GM19397 (cell line): ENCODE results near the gene FRMD4B.
"Not testable (repeated sequence)": the region's sequence is repeated elsewhere in the genome, so short reads cannot be mapped to it uniquely, and the experiment has no call there.

Experiments
- ATAC-seq: cut with Tn5 transposase; IDR thresholded peaks from one replicate; pipeline ENCODE4 v1.9.1; 2021; ENCODE audit warnings: mild to moderate bottlenecking, moderate library complexity; ENCODE audit not compliant: unreplicated experiment

FRMD4B gene

DNA sequence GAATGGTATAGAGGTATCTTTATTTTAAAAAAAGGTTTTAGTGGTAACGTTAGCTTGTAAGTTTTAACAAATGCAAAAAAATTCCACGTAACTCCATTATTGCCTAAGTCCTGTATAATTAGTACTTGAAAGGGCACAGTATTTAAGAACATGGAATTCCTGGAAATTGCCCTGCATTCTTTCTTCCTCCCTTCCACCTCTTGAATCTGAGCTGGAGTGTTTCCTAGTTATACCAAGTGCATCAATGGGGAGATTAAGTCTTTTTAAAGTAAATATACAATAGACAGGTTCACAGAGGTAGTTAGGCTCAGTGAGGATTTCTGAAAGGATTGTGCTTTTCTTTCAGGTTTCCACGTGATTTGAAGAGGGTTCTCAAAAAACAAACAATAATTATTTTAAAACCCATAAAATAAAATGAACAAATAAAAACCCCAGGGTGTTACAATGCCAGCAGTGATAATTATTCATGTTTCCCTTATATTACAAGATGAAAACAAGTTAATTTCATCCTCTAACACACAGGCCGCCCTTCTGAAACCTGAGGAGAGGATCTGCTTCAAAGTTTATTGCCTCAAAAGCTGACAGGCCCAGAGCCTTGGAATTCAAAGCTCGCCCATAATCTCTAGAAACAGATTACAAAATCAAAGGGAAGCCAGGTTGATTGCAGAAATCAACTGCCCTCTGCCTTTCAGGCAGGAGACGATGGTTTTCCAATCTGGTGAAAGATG is 134.6 kb downstream of the FRMD4B start:
- no peak for ATAC-seq

- ATAC-seq: no peak
Observed at GRCh38 chr3:69250014-69250413, 135.9 kb downstream of the FRMD4B start.

- ATAC-seq: no peak
Observed at GRCh38 chr3:69249001-69249400, 136.9 kb downstream of the FRMD4B start.

- no peak for ATAC-seq
Observed at GRCh38 chr3:69248436-69248835, 137.5 kb downstream of the FRMD4B start.

DNA sequence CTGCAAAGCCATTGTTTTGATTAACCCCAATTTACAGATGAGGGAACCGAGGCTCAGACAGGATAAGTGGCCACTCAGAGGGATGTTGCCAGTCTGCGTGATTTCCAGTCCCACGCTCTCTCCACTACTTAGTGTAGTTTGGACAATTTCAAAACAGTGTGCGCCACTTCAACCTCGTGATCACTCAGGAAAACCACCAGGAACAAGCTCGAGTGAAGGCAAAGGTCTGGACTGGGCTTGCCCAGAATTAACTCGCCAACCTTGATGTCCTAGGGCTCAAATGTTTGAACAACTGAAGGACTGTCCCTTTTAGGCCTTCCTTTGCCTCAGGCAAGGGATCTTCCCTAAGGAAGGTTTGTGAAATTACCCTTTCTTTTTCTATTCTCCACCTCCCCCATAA is 139.3 kb downstream of the FRMD4B start:
- ATAC-seq: no peak

DNA sequence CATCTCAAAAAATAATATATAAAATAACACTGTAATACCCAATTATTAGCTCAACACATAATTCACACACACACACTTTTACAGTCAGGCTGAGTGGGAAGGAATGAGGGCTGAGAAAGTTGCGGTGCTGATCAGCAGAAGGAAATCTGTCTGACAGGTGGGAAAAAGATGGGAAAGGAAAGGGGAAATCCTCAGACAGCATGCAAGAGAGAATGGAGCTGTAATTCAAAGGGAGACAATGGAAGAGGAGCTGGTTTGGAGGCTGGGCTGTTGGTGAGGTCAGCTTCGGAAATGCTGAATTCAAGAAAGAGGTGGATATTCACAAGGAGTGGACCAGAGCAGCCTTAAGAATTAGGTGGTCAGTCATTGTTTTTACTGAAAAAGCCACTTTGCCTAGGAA is 141.8 kb downstream of the FRMD4B start:
- ATAC-seq: no peak

DNA sequence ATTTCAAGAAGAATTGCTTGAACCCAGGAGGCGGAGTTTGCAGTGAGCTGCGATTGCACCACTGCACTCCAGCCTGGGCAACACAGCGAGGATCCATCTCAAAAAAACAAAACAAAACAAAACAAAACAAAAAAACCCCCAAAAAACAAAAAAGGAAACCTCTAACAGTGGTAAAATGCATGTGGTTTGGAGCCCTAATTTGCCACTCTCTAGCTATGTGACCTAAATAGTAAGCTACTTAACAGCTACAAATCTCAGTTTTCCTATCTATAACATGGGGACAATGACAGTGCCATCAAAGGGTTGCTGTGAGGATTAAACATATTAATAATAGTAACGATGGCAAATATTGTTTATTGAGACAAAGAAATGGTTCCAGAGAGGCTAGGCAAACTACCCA is 144.1 kb downstream of the FRMD4B start:
- no peak for ATAC-seq

DNA sequence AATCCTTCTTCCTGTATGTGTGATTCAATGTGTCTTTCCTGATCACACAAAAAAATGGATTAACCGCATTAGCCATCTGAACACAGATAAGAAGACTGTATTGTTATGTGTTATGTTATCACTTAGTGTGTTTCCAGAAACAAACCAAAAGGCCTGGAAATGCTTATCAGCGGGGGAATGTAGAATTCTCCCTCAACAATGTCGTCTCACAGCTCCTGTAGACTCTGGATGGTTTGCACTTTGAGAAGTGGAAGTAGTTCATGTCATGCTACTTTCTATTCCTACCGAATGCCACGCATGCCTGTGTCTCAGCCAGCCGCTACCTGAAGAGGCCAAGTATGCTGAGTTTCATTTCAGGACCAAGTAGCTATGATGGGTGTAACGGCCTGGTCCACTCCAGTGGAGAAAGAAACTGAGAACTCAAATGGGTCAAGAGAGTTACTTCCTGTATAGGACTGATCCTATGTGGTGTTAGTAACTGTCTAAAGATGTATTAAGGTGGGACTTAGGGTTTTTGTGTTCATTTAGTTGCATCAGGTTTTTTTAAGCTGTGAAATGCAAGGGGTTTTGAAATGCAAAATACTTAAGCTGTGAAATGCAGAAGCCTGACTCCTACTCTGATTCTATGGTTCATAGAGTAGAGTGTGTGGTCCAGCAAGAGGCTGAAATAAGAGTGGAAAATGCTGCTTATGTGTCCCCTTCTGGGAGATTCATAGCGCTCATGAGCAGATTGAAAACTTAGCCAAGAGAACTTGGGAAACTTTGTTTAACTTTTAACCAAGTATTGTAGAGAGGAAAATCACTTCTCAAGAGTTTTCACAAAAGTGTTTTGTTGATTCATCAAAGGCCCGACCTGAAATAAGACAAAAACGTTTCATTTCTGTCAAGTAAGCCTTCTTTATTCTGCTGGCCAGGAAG is 145.0 kb downstream of the FRMD4B start:
- ATAC-seq: peak; percentile 59

- no peak for ATAC-seq
Observed at GRCh38 chr3:69239063-69239462, 146.8 kb downstream of the FRMD4B start.

DNA sequence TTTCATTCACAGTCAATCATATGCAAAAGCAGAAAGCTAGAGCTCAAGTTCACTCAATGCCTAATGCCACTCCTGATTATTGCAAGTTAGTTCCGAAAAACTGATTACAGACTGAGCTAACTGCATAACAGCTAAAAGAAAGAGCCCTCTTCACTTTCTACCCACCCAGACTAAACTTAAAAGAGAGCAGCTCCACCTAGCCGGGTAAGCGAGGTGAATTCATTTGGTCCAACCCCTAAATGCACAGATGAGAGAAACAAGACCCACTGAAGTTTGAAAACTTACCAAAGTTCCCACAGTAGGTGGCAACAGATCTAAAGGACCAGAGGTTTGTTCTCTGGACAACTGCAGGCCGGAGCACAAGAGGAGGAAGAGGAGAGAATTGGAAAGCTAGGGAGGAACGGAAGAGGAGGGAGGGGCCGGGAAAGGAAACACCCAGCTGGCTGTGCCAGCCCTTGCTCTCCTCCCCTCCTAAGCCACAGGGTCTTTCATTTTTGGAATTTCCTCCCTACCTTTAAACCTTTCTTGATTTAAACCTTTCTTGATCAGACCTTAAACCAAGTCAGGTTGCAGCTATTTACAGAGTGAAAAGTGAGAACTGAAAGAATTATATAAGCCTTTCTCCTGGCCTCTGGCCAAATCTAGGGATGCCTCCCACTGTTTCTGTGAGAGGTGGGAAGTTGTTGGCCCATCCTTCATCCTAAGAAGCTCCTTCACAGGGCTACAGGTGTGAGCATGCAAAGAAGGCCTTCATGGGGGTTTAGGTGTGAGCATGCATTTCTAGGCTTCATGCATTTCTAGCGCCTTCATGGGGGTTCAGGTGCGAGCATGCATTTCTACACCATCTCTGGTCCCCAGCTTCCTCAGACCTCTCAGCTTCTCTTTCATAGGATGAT is 148.8 kb downstream of the FRMD4B start:
- no peak for ATAC-seq

DNA sequence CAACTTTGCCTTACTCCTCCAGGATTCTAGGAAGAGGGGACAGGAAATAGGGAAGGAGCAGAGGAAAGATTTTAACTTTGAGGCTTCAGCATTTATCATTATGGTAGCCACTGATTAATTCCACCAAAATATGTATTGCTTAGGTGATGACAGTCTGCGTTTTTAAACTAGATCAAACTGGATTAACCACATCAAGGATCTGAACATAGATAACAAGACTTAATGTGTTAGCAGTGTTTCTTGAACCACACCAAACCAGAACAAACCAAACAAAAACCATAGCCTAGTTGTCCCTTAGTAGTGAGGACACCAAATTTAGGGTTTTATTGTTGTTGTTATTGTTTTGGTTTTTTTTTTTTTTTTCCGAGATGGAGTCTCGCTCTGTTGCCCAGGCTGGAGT is 150.0 kb downstream of the FRMD4B start:
- no peak for ATAC-seq

DNA sequence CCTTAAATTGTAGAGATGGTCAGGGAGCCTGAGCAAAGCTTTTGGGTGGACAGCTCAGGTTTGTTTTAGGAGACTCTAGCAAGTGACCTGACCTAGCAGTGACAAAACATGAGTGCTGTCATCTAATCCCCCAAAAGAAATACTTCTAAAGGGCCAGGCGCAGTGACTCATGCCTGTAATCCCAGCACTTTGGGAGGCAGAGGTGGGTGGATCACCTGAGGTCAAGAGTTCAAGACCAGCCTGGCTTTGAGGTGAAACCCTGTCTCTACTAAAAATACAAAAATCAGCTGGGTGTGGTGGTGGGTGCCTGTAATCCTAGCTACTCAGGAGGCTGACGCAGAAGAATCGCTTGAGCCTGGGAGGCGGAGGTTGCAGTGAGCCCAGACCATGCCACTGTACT is 150.7 kb downstream of the FRMD4B start:
- not testable (repeated sequence) for ATAC-seq

- ATAC-seq: no peak
Observed at GRCh38 chr3:69232482-69232881, 153.4 kb downstream of the FRMD4B start.

DNA sequence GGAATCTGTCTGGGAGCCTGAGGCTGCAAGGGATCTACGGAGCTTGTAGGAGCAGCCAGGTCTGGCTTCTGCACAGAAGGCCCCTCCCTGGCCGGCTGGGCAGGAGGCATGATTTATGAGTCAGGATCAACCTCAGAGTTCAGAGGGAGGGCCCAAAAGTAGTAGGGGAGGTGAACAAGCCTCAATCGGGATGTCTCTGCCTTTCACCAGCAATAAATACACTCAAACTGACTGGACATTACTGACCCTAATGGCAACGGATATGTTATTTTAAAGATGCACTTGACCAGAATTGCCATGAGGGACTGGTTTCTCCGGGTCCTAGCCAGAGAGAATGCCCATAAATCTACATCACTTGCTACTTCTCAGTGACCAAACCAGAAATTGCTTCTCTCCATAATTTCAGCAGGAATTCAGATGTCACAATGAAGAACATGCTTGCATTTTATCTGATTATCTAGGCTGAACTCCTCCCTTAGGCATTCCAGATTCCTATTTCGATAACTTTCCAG is 153.9 kb downstream of the FRMD4B start:
- ATAC-seq: no peak

- ATAC-seq: no peak
Observed at GRCh38 chr3:69226071-69226470, 159.8 kb downstream of the FRMD4B start.

DNA sequence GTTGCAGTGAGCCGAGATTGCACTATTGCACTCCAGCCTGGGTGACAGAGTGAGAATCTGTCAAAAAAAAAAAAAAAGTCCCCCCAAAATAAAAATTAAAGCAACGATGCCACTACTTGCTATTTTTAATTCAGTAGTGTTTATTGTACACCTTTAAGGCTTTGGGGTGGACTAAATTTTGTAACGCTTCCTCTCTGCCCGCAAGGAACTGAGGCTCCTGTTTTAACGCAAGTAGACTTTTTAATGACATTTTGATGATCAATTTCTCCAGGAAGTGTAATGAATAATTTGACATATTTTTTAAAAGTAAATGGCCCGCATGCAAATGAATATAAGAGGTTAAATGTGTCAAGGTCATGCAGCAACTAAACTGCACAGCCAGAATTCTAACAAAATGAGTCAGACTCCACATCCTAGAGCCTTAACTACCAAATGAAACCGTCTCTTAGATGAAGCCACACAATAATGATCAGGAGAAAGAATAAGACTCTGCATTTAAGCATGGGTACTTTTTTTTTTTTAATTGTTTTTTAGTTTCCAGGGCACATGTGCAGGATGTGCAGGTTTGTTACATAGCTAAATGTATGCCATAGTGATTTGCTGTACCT is 166.7 kb downstream of the FRMD4B start:
- no peak for ATAC-seq

GRCh38 chr3:69218079-69218478 is 167.8 kb downstream of the FRMD4B start:
- no peak for ATAC-seq

GRCh38 chr3:69216981-69217380 is 168.9 kb downstream of the FRMD4B start:
- no peak for ATAC-seq

DNA sequence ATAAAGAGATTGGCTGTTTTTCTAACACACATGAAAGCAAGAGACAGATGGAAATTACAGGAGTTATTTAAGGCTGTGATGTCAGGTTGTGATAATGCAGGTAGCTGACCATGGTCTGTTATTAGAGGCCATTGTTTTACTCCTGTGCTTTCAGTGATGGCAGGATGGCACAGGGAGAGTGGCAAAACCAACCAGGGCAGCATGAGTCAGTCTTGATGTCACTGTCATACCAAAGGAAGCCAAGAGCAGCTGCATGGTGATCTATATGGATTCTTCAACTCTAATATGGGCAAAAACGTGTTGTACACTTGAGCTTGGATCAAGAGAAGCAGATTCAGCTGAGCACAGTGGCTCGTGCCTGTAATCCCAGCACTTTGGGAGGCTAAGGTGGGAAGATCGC is 171.6 kb downstream of the FRMD4B start:
- ATAC-seq: no peak

GRCh38 chr3:69212411-69213160 is 173.3 kb downstream of the FRMD4B start:
- no peak for ATAC-seq
